Peyer's patch (tissue), 4 donors: ENCODE data around the gene KRT78. TPM values are rescaled to one million over a fixed set of nuclear protein-coding genes. Genes with fewer than 3 reads are reported as not detected.

Experiments
- DNase-seq, 3 donors: peaks; one replicate each; pipeline ENCODE4 v3.0.0-alpha.2; 2017 to 2019
- H3K27ac ChIP-seq, 4 donors: fragments of 200-600 bp; sonication (generic); one replicate each; pipeline ENCODE4 v1.5.1; 2016 to 2019
- H3K27me3 ChIP-seq, 2 donors: fragments of 200-600 bp; sonication (generic); one replicate each; pipeline ENCODE4 v1.5.1; 2019
- H3K36me3 ChIP-seq, 3 donors: fragments of 200-600 bp; sonication (generic); one replicate each; pipeline ENCODE4 v1.5.1; 2016 to 2019
- H3K4me1 ChIP-seq, 4 donors: fragments of 200-600 bp; sonication (generic); one replicate each; pipeline ENCODE4 v1.5.1; 2016 to 2019
- H3K4me3 ChIP-seq, 4 donors: fragments of 200-600 bp; sonication (generic); 1 replicate in 3 of 4; 2 replicates in 1 of 4; pipeline ENCODE4 v1.5.1; 2016 to 2019; ENCODE audit warnings: mild to moderate bottlenecking in 1 of 4
- H3K9me3 ChIP-seq, 4 donors: fragments of 200-600 bp; sonication (generic); one replicate each; pipeline ENCODE4 v1.5.1; 2016 to 2019; ENCODE audit warnings: mild to moderate bottlenecking in 1 of 4
- CTCF ChIP-seq, 6 experiments: fragments of 450-650 bp in 4 of 6; fragments of 200-600 bp in 2 of 6; sonication (generic) in 1 of 6; IDR thresholded peaks; one replicate each; pipeline ENCODE4 v1.5.1; 2017 to 2019; ENCODE audit warnings: antibody characterized with exemption in 6 of 6, mild to moderate bottlenecking in 3 of 6, moderate library complexity in 1 of 6
- POLR2A ChIP-seq, 2 donors: fragments of 450-650 bp; IDR thresholded peaks; one replicate each; pipeline ENCODE4 v1.5.1; 2017; ENCODE audit warnings: antibody characterized with exemption in 2 of 2, mild to moderate bottlenecking in 2 of 2, moderate library complexity in 2 of 2
- total RNA-seq, 4 donors: library from RNA; depleted of rRNA; stranded (reverse); fragments of >200 nt; gene quantifications; one replicate each; pipeline ENCODE4 v1.1.0, GENCODE V29; 2016

The KRT78 gene
- total RNA-seq, 4 donors from 2014 or later: not detected

GRCh38 chr12:52806821-52807543 is 41.8 kb downstream of the KRT78 start:
- Histone ChIP-seq H3K27ac (no peak overlapping the region), H3K36me3 (no peaks in the 10 kb centered on the region), H3K9me3 (no peaks in the 10 kb centered on the region), H3K4me3 (no peak overlapping the region), H3K27me3 (no peaks in the 10 kb centered on the region), H3K4me1 (no peaks in the 10 kb centered on the region)
- no peak for DNase-seq
- TF ChIP-seq CTCF (IDR thresholded peaks at IDR 0.05) (no peak), POLR2A (IDR thresholded peaks at IDR 0.05) (no peak)

- DNase-seq: no peak
- no peaks in the 10 kb centered on the region for H3K9me3 ChIP-seq
- no peak for TF ChIP-seq CTCF (IDR thresholded peaks at IDR 0.05)
- no peak for TF ChIP-seq POLR2A (IDR thresholded peaks at IDR 0.05)
- no peaks in the 10 kb centered on the region for H3K27me3 ChIP-seq
- H3K27ac ChIP-seq: no peak overlapping the region
- H3K4me3 ChIP-seq: no peak overlapping the region
- H3K36me3 ChIP-seq: no peaks in the 10 kb centered on the region
- no peaks in the 10 kb centered on the region for H3K4me1 ChIP-seq
Measured at GRCh38 chr12:52806169-52806811, 42.5 kb downstream of the KRT78 start.

- DNase-seq: no peak
- Histone ChIP-seq H3K4me1 (no peaks in the 10 kb centered on the region), H3K27me3 (no peaks in the 10 kb centered on the region), H3K4me3 (no peak overlapping the region), H3K27ac (no peak overlapping the region), H3K9me3 (no peaks in the 10 kb centered on the region), H3K36me3 (no peaks in the 10 kb centered on the region)
- TF ChIP-seq CTCF (IDR thresholded peaks at IDR 0.05) (no peak), POLR2A (IDR thresholded peaks at IDR 0.05) (no peak)
Measured at GRCh38 chr12:52805739-52806138, 43.1 kb downstream of the KRT78 start.

- DNase-seq: no peak
- no peaks in the 10 kb centered on the region for H3K27me3 ChIP-seq
- no peaks in the 10 kb centered on the region for H3K36me3 ChIP-seq
- H3K9me3 ChIP-seq: no peaks in the 10 kb centered on the region
- no peak overlapping the region for H3K27ac ChIP-seq
- no peak overlapping the region for H3K4me3 ChIP-seq
- TF ChIP-seq POLR2A (IDR thresholded peaks at IDR 0.05): no peak
- no peak for TF ChIP-seq CTCF (IDR thresholded peaks at IDR 0.05)
- no peaks in the 10 kb centered on the region for H3K4me1 ChIP-seq
Measured at GRCh38 chr12:52805000-52805399, 43.8 kb downstream of the KRT78 start.

- H3K27ac ChIP-seq: no peak overlapping the region
- no peak for TF ChIP-seq CTCF (IDR thresholded peaks at IDR 0.05)
- TF ChIP-seq POLR2A (IDR thresholded peaks at IDR 0.05): no peak
- no peak for DNase-seq
Measured at GRCh38 chr12:52802442-52802841, 46.4 kb downstream of the KRT78 start.

More at GRCh38 chr12:52802442-52802841, 46.4 kb downstream of the KRT78 start:
- H3K4me1 ChIP-seq: no peaks in the 10 kb centered on the region
- no peaks in the 10 kb centered on the region for H3K27me3 ChIP-seq
- H3K36me3 ChIP-seq: no peaks in the 10 kb centered on the region
- no peaks in the 10 kb centered on the region for H3K9me3 ChIP-seq
- H3K4me3 ChIP-seq: no peak overlapping the region
